Testis (tissue), 3 donors: ENCODE data around the gene NTM. TPM values are rescaled to one million over a fixed set of nuclear protein-coding genes. Genes with fewer than 3 reads are reported as not detected.

Source experiments
- DNase-seq: peaks from one replicate; pipeline ENCODE4 v3.0.0-alpha.2; 2019
- H3K27ac ChIP-seq, 2 donors: fragments of 200-600 bp; sonication (generic); one replicate each; pipeline ENCODE4 v1.5.1; 2019
- H3K27me3 ChIP-seq: fragments of 200-600 bp; sonication (generic); one replicate; pipeline ENCODE4 v1.5.1; 2019
- H3K36me3 ChIP-seq: fragments of 200-600 bp; sonication (generic); one replicate; pipeline ENCODE4 v1.5.1; 2017; ENCODE audit warnings: low read depth; ENCODE audit errors: missing control alignments
- H3K4me1 ChIP-seq: fragments of 200-600 bp; sonication (generic); one replicate; pipeline ENCODE4 v1.5.1; 2019
- H3K4me3 ChIP-seq, 2 donors: fragments of 200-600 bp; sonication (generic); one replicate each; pipeline ENCODE4 v1.5.1; 2017 to 2019
- H3K9me3 ChIP-seq: fragments of 200-600 bp; sonication (generic); one replicate; pipeline ENCODE4 v1.5.1; 2017
- CTCF ChIP-seq, 3 experiments: fragments of 450-650 bp in 2 of 3; fragments of 200-600 bp in 1 of 3; sonication (generic) in 1 of 3; IDR thresholded peaks; one replicate each; pipeline ENCODE4 v1.5.1; 2016 to 2019; ENCODE audit warnings: antibody characterized with exemption in 3 of 3, mild to moderate bottlenecking in 2 of 3, moderate library complexity in 1 of 3
- POLR2A ChIP-seq: fragments of 450-650 bp; IDR thresholded peaks from one replicate; pipeline ENCODE4 v1.6.1; 2017; ENCODE audit warnings: antibody characterized with exemption, mild to moderate bottlenecking, moderate library complexity
- WGBS, 2 donors: methylation state at CpG; one replicate each; pipeline ENCODE4 v1.1.5; 2018; 5-methylcytosine and 5-hydroxymethylcytosine counted together
- intact Hi-C: fragments of 100-400 bp; cut with DNase I; formaldehyde crosslinking; loops from one replicate; pipeline ENCODE4 v1.15.1; 2023; ENCODE audit warnings: low total_unique reads
- polyA plus RNA-seq: library from polyadenylated mRNA; stranded (reverse); fragments of 350-450 nt; fragmentation: Illumina TruSeq; extraction: RNeasy Lipid Tissue Mini Kit (QIAGEN cat#74804); gene quantifications from one replicate; pipeline ENCODE4 v1.2.3, GENCODE V29; 2014; ENCODE audit warnings: low read depth, low replicate concordance; ENCODE audit not compliant: insufficient read depth
- total RNA-seq, 2 donors: library from RNA; depleted of rRNA; stranded (reverse); fragments of >200 nt; gene quantifications; one replicate each; pipeline ENCODE4 v1.2.3, GENCODE V29; 2016

NTM gene
- total and polyA plus RNA-seq, 3 donors from 2014 or later: 1.7 to 4.5 (median 1.8) TPM

GRCh38 chr11:131871006-131871405, 500.6 kb downstream of the NTM start:
- Histone ChIP-seq H3K27ac (no peak overlapping the region), H3K9me3 (no peaks in the 10 kb centered on the region), H3K27me3 (no peaks in the 10 kb centered on the region), H3K4me3 (no peak overlapping the region), H3K36me3 (no peaks in the 10 kb centered on the region), H3K4me1 (no peaks in the 10 kb centered on the region)
- TF ChIP-seq CTCF (IDR thresholded peaks at IDR 0.05): no peak
- no peak for TF ChIP-seq POLR2A
- DNase-seq: no peak
- intact Hi-C loops: no loop called here
- 57 to 70% methylated on average over 2 of the region's 2 CpGs for WGBS, 2 donors

- no peak overlapping the region for H3K4me3 ChIP-seq
- DNase-seq: no peak
- TF ChIP-seq CTCF (IDR thresholded peaks at IDR 0.05): no peak
- no peak for TF ChIP-seq POLR2A
- intact Hi-C loops: no loop called here
- H3K27me3 ChIP-seq: no peaks in the 10 kb centered on the region
- no peaks in the 10 kb centered on the region for H3K4me1 ChIP-seq
- H3K36me3 ChIP-seq: no peaks in the 10 kb centered on the region
- H3K9me3 ChIP-seq: no peaks in the 10 kb centered on the region
- H3K27ac ChIP-seq: no peak overlapping the region
Observed at GRCh38 chr11:131874070-131874469, 503.7 kb downstream of the NTM start.

- Histone ChIP-seq H3K27me3 (no peaks in the 10 kb centered on the region), H3K4me1 (no peaks in the 10 kb centered on the region), H3K27ac (no peak overlapping the region), H3K9me3 (no peaks in the 10 kb centered on the region), H3K36me3 (no peaks in the 10 kb centered on the region), H3K4me3 (no peak overlapping the region)
- TF ChIP-seq CTCF (IDR thresholded peaks at IDR 0.05): no peak
- no peak for TF ChIP-seq POLR2A
- WGBS, 2 donors: 71 to 76% methylated on average over 5 of the region's 5 CpGs
- no peak for DNase-seq
- intact Hi-C loops: no loop called here
Observed at GRCh38 chr11:131875611-131876010, 505.2 kb downstream of the NTM start.

- intact Hi-C loops: no loop called here
- Histone ChIP-seq H3K9me3 (no peaks in the 10 kb centered on the region), H3K4me3 (no peak overlapping the region), H3K27ac (no peak overlapping the region), H3K4me1 (no peaks in the 10 kb centered on the region), H3K27me3 (no peaks in the 10 kb centered on the region), H3K36me3 (no peaks in the 10 kb centered on the region)
- DNase-seq: no peak
- WGBS, 2 donors: 82 to 86% methylated on average over 10 of the region's 10 CpGs
- TF ChIP-seq POLR2A: no peak
- no peak for TF ChIP-seq CTCF (IDR thresholded peaks at IDR 0.05)
Observed at GRCh38 chr11:131877246-131877942, 507.0 kb downstream of the NTM start.

- no peak for DNase-seq
- 35 to 54% methylated on average over 3 of the region's 3 CpGs for WGBS, 2 donors
- Histone ChIP-seq H3K27ac (no peak overlapping the region), H3K4me1 (no peaks in the 10 kb centered on the region), H3K27me3 (no peaks in the 10 kb centered on the region), H3K9me3 (no peaks in the 10 kb centered on the region), H3K36me3 (no peaks in the 10 kb centered on the region), H3K4me3 (no peak overlapping the region)
- intact Hi-C loops: no loop called here
- TF ChIP-seq CTCF (IDR thresholded peaks at IDR 0.05) (no peak), POLR2A (no peak)
Observed at GRCh38 chr11:131880316-131880715, 509.9 kb downstream of the NTM start.
